HepG2 (cell line): ENCODE measurements around the gene POGLUT3. TPM values are rescaled to one million over a fixed set of nuclear protein-coding genes. Genes with fewer than 3 reads are reported as not detected.
A peak's percentile ranks its signal among the peaks of the same experiment; 100 is the strongest.

Experiments
- ADNP ChIP-seq: sonication (generic); formaldehyde crosslinking; IDR thresholded peaks from 2 replicates; pipeline ENCODE4 v1.4.0; 2020; ENCODE audit warnings: missing genetic modification reagents
- BORCS8-MEF2B ChIP-seq: sonication (generic); formaldehyde crosslinking; IDR thresholded peaks from 2 replicates; pipeline ENCODE4 v1.8.0; 2022; ENCODE audit warnings: mild to moderate bottlenecking, missing genetic modification reagents
- GABPB1 ChIP-seq: IDR thresholded peaks from 2 replicates; pipeline ENCODE4 v1.6.1; 2016; ENCODE audit warnings: mild to moderate bottlenecking, missing genetic modification reagents, moderate library complexity, missing compliant biosample characterization
- HDAC1 ChIP-seq: sonication (generic); formaldehyde crosslinking; IDR thresholded peaks from 2 replicates; pipeline ENCODE4 v1.5.1; 2020; ENCODE audit warnings: mild to moderate bottlenecking, missing genetic modification reagents
- HOXA3 ChIP-seq: sonication (generic); formaldehyde crosslinking; IDR thresholded peaks from 2 replicates; pipeline ENCODE4 v1.5.0; 2020; ENCODE audit warnings: missing genetic modification reagents
- KLF16 ChIP-seq, 2 experiments: sonication (generic) in 1 of 2; formaldehyde crosslinking in 1 of 2; IDR thresholded peaks; 2 replicates each; pipeline versions ENCODE4 v1.6.1 to v1.8.0; 2016 to 2023; ENCODE audit warnings: missing genetic modification reagents in 2 of 2, missing compliant biosample characterization in 1 of 2
- KMT2A ChIP-seq: sonication (generic); formaldehyde crosslinking; IDR thresholded peaks from 2 replicates; pipeline ENCODE4 v1.4.0; 2020; ENCODE audit warnings: missing genetic modification reagents
- MED1 ChIP-seq: sonication (generic); formaldehyde crosslinking; IDR thresholded peaks from 2 replicates; pipeline ENCODE4 v1.4.0; 2020; ENCODE audit warnings: missing genetic modification reagents
- MEF2D ChIP-seq: sonication (generic); formaldehyde crosslinking; IDR thresholded peaks from 2 replicates; pipeline ENCODE4 v1.5.1; 2020; ENCODE audit warnings: mild to moderate bottlenecking, missing genetic modification reagents
- NFYB ChIP-seq: sonication (generic); formaldehyde crosslinking; IDR thresholded peaks from 2 replicates; pipeline ENCODE4 v1.4.0; 2020; ENCODE audit warnings: missing genetic modification reagents
- RELA ChIP-seq: sonication (generic); formaldehyde crosslinking; IDR thresholded peaks from 2 replicates; pipeline ENCODE4 v1.4.0; 2020; ENCODE audit warnings: missing genetic modification reagents
- SALL2 ChIP-seq: sonication (generic); formaldehyde crosslinking; IDR thresholded peaks from 2 replicates; pipeline ENCODE4 v1.8.1; 2023; ENCODE audit warnings: mild to moderate bottlenecking, missing genetic modification reagents, inconsistent platforms
- SIN3A ChIP-seq: IDR thresholded peaks from 2 replicates; pipeline ENCODE4 v1.6.1; 2011; ENCODE audit warnings: low read depth, mild to moderate bottlenecking, control low read depth, low read length, borderline replicate concordance
- XBP1 ChIP-seq: sonication (generic); formaldehyde crosslinking; IDR thresholded peaks from 2 replicates; pipeline ENCODE4 v1.5.0; 2020; ENCODE audit warnings: missing genetic modification reagents
- ZFY ChIP-seq: sonication (generic); formaldehyde crosslinking; IDR thresholded peaks from 2 replicates; pipeline ENCODE4 v1.4.0; 2020; ENCODE audit warnings: missing genetic modification reagents
- ZNF10 ChIP-seq: sonication (generic); formaldehyde crosslinking; IDR thresholded peaks from 2 replicates; pipeline ENCODE4 v1.4.0; 2020; ENCODE audit warnings: mild to moderate bottlenecking, low read depth, missing genetic modification reagents, borderline replicate concordance
- ZNF251 ChIP-seq: sonication (generic); formaldehyde crosslinking; IDR thresholded peaks from 2 replicates; pipeline ENCODE4 v1.9.0; 2021; ENCODE audit warnings: mild to moderate bottlenecking, missing genetic modification reagents
- ZNF260 ChIP-seq: sonication (generic); formaldehyde crosslinking; IDR thresholded peaks from 2 replicates; pipeline ENCODE4 v1.4.0; 2020; ENCODE audit warnings: missing genetic modification reagents, low read depth, mild to moderate bottlenecking, borderline replicate concordance
- ZNF562 ChIP-seq: sonication (generic); formaldehyde crosslinking; IDR thresholded peaks from 2 replicates; pipeline ENCODE4 v1.8.0; 2022; ENCODE audit warnings: missing genetic modification reagents, borderline replicate concordance
- ZNF569 ChIP-seq: sonication (generic); formaldehyde crosslinking; IDR thresholded peaks from 2 replicates; pipeline ENCODE4 v1.5.0; 2020; ENCODE audit warnings: mild to moderate bottlenecking, missing genetic modification reagents, moderate library complexity, borderline replicate concordance
- ZNF598 ChIP-seq: sonication (generic); formaldehyde crosslinking; IDR thresholded peaks from 2 replicates; pipeline ENCODE4 v1.5.1; 2020; ENCODE audit warnings: mild to moderate bottlenecking, missing genetic modification reagents, borderline replicate concordance
- ZNF629 ChIP-seq: sonication (generic); formaldehyde crosslinking; conservative IDR thresholded peaks from 2 replicates; pipeline ENCODE4 v1.5.0; 2020; ENCODE audit warnings: missing genetic modification reagents
- ZNF660 ChIP-seq: sonication (generic); formaldehyde crosslinking; IDR thresholded peaks from 2 replicates; pipeline ENCODE4 v1.5.1; 2020; ENCODE audit warnings: mild to moderate bottlenecking, low read depth, missing genetic modification reagents, borderline replicate concordance
- polyA plus RNA-seq, 8 experiments: library from polyadenylated mRNA; depleted of rRNA in 3 of 8; stranded (reverse) in 7 of 8; unstranded in 1 of 8; fragments of >200 nt; fragmentation: Illumina TruSeq in 4 of 8; extraction: Trizol in 4 of 8; gene quantifications; 2 replicates each; pipeline versions ENCODE4 v1.2.1 to v1.2.3, GENCODE V29; 2011 to 2016; ENCODE audit warnings: low read depth in 4 of 8, missing spikeins in 1 of 8, mixed read lengths in 1 of 8; ENCODE audit not compliant: insufficient read depth in 1 of 8
- total RNA-seq, 5 experiments: library from RNA; depleted of rRNA; stranded (reverse); fragments of >200 nt; fragmentation: Illumina TruSeq; extraction: Trizol; gene quantifications; 2 replicates each; pipeline ENCODE4 v1.2.3, GENCODE V29; 2016; ENCODE audit warnings: low read depth in 1 of 5
- TF ChIP-seq, protein P1 (sequence below): sonication (generic); formaldehyde crosslinking; IDR thresholded peaks from 2 replicates; pipeline ENCODE4 v1.4.0; 2020; ENCODE audit warnings: missing genetic modification reagents
- TF ChIP-seq, protein P2 (sequence below), 2 experiments: sonication (generic) in 1 of 2; formaldehyde crosslinking in 1 of 2; IDR thresholded peaks; 2 replicates each; pipeline versions ENCODE4 v1.4.0 to v1.6.1; 2018 to 2020; ENCODE audit warnings: missing genetic modification reagents in 2 of 2, borderline replicate concordance in 1 of 2, low read depth in 1 of 2, mild to moderate bottlenecking in 1 of 2, missing biosample characterization in 1 of 2
- TF ChIP-seq, protein P3 (sequence below): sonication (generic); formaldehyde crosslinking; IDR thresholded peaks from 2 replicates; pipeline ENCODE4 v1.8.1; 2023; ENCODE audit warnings: mild to moderate bottlenecking, inconsistent platforms, moderate library complexity, missing genetic modification reagents, borderline replicate concordance

Gene POGLUT3
- total and polyA plus RNA-seq, 2 of the 13 experiments (the other 11 are each of a cell fraction or from before 2014, with no cell fraction given) = 14.3 to 22.0 TPM

DNA sequence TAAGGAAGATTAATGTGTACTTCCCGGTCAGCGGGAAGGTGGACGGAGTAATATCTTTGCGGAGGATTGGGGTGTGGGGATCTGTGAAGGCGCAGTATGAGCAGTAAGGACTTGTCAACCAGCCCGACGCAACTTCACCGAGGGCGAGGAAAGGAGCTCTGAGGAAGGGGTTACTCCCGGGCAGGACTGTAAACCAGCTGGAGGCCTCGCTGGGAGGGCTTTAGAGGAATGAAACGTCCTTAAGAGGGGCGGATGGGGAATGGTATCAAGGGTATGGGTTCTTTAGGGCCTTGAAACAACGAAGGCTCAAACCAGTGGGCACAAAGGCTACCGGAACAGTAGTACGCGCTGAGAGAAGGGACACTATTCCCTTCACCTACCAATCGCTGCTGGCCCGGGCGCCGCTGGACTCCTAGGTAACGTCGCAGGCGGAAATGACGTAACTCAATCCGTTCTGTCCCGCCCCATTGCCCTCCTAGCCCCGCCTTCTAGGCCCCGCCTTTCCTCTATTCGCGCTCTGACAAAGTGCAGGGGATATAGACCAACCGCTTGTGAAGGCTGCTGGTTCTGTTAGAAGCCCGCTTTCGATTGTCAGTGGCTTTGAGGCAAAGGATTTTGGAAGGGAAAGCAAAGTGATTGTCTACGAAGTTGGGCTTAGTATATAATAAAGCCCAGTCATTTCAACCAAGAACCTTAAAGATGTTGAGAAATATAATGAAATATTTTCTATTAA lies 30.9 kb downstream of the POGLUT3 start, which contains the start of gene C11orf65 (continued):
- TF ChIP-seq ZNF569 (CRISPR knock-in tag) = no peak
- TF ChIP-seq HOXA3 (CRISPR knock-in tag) = peak; percentile 82; the same call in 1 of the 2 replicates
- peak; percentile 96 for TF ChIP-seq GABPB1 (CRISPR knock-in tag)
- TF ChIP-seq ZNF660 (CRISPR knock-in tag) = no peak
- TF ChIP-seq ZFY (CRISPR knock-in tag) = peak; percentile 90
- TF ChIP-seq ZNF260 (CRISPR knock-in tag) = no peak
- TF ChIP-seq ADNP (CRISPR knock-in tag) = no peak
- TF ChIP-seq, protein P1, sequence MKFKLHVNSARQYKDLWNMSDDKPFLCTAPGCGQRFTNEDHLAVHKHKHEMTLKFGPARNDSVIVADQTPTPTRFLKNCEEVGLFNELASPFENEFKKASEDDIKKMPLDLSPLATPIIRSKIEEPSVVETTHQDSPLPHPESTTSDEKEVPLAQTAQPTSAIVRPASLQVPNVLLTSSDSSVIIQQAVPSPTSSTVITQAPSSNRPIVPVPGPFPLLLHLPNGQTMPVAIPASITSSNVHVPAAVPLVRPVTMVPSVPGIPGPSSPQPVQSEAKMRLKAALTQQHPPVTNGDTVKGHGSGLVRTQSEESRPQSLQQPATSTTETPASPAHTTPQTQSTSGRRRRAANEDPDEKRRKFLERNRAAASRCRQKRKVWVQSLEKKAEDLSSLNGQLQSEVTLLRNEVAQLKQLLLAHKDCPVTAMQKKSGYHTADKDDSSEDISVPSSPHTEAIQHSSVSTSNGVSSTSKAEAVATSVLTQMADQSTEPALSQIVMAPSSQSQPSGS (CRISPR knock-in tag) = peak; percentile 85; the same call in 1 of the 2 replicates
- TF ChIP-seq ZNF562 (CRISPR knock-in tag) = no peak
- TF ChIP-seq, protein P2, sequence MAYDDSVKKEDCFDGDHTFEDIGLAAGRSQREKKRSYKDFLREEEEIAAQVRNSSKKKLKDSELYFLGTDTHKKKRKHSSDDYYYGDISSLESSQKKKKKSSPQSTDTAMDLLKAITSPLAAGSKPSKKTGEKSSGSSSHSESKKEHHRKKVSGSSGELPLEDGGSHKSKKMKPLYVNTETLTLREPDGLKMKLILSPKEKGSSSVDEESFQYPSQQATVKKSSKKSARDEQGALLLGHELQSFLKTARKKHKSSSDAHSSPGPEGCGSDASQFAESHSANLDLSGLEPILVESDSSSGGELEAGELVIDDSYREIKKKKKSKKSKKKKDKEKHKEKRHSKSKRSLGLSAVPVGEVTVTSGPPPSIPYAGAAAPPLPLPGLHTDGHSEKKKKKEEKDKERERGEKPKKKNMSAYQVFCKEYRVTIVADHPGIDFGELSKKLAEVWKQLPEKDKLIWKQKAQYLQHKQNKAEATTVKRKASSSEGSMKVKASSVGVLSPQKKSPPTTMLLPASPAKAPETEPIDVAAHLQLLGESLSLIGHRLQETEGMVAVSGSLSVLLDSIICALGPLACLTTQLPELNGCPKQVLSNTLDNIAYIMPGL (CRISPR knock-in tag; IDR thresholded peaks at IDR 0.05; ENCODE audit: borderline replicate concordance in 1 of 2, low read depth in 1 of 2) = peak; percentile 57 to 61; a peak in 3 of 4 replicates
- no peak for TF ChIP-seq ZNF10 (CRISPR knock-in tag)
- TF ChIP-seq ZNF598 (CRISPR knock-in tag) = no peak
- peak; percentile 75 for TF ChIP-seq KMT2A
- no peak for TF ChIP-seq ZNF251 (CRISPR knock-in tag)
- TF ChIP-seq RELA (CRISPR knock-in tag) = no peak
- 0 out of 2 replicates have a peak, but pooled peaks have one; percentile 60 for TF ChIP-seq SALL2 (CRISPR knock-in tag)
- TF ChIP-seq MEF2D = 0 out of 2 replicates have a peak, but pooled peaks have one; percentile 17
- peak; percentile 50 for TF ChIP-seq HDAC1
- peak; percentile 73 for TF ChIP-seq NFYB
- peak; percentile 55; the same call in 1 of the 2 replicates for TF ChIP-seq BORCS8-MEF2B (CRISPR knock-in tag)
- TF ChIP-seq ZNF629 (CRISPR knock-in tag) = peak; percentile 72
- peak; percentile 84; the same call in 1 of the 2 replicates for TF ChIP-seq SIN3A
- peak; percentile 57; the same call in 1 of the 2 replicates for TF ChIP-seq MED1
- TF ChIP-seq KLF16 (CRISPR knock-in tag; IDR thresholded peaks at IDR 0.05) = peak in 1 of 2 experiments; percentile 80; a peak in 2 of 4 replicates
- TF ChIP-seq XBP1 (CRISPR knock-in tag) = no peak
- TF ChIP-seq, protein P3, sequence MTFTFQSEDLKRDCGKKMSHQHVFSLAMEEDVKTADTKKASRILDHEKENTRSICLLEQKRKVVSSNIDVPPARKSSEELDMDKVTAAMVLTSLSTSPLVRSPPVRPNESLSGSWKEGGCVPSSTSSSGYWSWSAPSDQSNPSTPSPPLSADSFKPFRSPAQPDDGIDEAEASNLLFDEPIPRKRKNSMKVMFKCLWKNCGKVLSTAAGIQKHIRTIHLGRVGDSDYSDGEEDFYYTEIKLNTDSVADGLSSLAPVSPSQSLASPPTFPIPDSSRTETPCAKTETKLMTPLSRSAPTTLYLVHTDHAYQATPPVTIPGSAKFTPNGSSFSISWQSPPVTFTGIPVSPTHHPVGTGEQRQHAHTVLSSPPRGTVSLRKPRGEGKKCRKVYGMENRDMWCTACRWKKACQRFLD = 0 out of 2 replicates have a peak, but pooled peaks have one; percentile 41
